Panc1 (cell line): ENCODE data around the gene MORN1. TPM values are rescaled to one million over a fixed set of nuclear protein-coding genes. Genes with fewer than 3 reads are reported as not detected.

Experiments
- ATAC-seq: fragments of 200-7000 bp; cut with Tn5 transposase; 2 replicates; pipeline ENCODE4 v1.9.1; 2020; ENCODE audit warnings: mild to moderate bottlenecking, moderate library complexity
- BruUV-seq: library from RNA; stranded (reverse); fragments of 400-500 nt; replicated peaks from 2 replicates; lab custom pipeline; 2021; lab: Mats Ljungman, UMichigan
- CTCF ChIA-PET: fragments of 300-600 bp; sonication (Branson Sonifier 250); formaldehyde crosslinking; loops from one replicate; lab custom pipeline; 2022; ENCODE audit warnings: antibody characterized with exemption; lab: Charles Lee
- POLR2A ChIA-PET: fragments of 300-600 bp; sonication (Branson Sonifier 250); formaldehyde crosslinking; loops from one replicate; lab custom pipeline; 2022; ENCODE audit warnings: antibody characterized with exemption; lab: Charles Lee
- DNase-seq: peaks from one replicate; pipeline ENCODE4 v3.0.0-alpha.2; 2010; ENCODE audit warnings: low read depth, low spot score
- H3K27ac ChIP-seq: 2 replicates; pipeline ENCODE4 v1.5.1; 2011; ENCODE audit warnings: mild to moderate bottlenecking, low read length, inconsistent platforms
- H3K27me3 ChIP-seq: fragments of 200-500 bp; sonication (Bioruptor generic); 2 replicates; pipeline ENCODE4 v1.6.0; 2014; ENCODE audit warnings: low read length, inconsistent platforms; ENCODE audit not compliant: control insufficient read depth, insufficient read depth
- H3K36me3 ChIP-seq: fragments of 200-500 bp; sonication (Bioruptor generic); 2 replicates; pipeline ENCODE4 v1.5.1; 2014; ENCODE audit warnings: inconsistent platforms, mild to moderate bottlenecking, low read length, moderate library complexity; ENCODE audit not compliant: control insufficient read depth, insufficient read depth
- H3K4me1 ChIP-seq: 2 replicates; pipeline ENCODE4 v1.5.1; 2011; ENCODE audit warnings: inconsistent platforms, mild to moderate bottlenecking, low read length, moderate library complexity; ENCODE audit not compliant: control insufficient read depth, insufficient read depth
- H3K4me3 ChIP-seq, 2 experiments: 2 replicates each; pipeline ENCODE4 v1.5.1; 2011 to 2012; ENCODE audit warnings: low read depth in 2 of 2, low read length in 2 of 2, mild to moderate bottlenecking in 2 of 2, inconsistent platforms in 1 of 2, moderate library complexity in 1 of 2
- H3K9me3 ChIP-seq: fragments of 200-500 bp; sonication (Bioruptor generic); 2 replicates; pipeline ENCODE4 v1.5.1; 2014; ENCODE audit warnings: low read depth, mild to moderate bottlenecking, inconsistent platforms, low read length, moderate library complexity; ENCODE audit not compliant: control insufficient read depth, insufficient read depth
- CTCF ChIP-seq: fragments of 450-650 bp; IDR thresholded peaks from 2 replicates; pipeline ENCODE4 v1.5.1; 2017; ENCODE audit warnings: mild to moderate bottlenecking
- POLR2AphosphoS5 ChIP-seq: IDR thresholded peaks from 2 replicates; pipeline ENCODE4 v1.6.1; 2012; ENCODE audit warnings: mild to moderate bottlenecking, low read depth, low read length, moderate library complexity
- REST ChIP-seq, 2 experiments: IDR thresholded peaks; 2 replicates each; pipeline ENCODE4 v1.6.1; 2011 to 2012; ENCODE audit warnings: low read depth in 2 of 2, control low read depth in 1 of 2, low read length in 1 of 2, mild to moderate bottlenecking in 1 of 2, moderate library complexity in 1 of 2; ENCODE audit not compliant: insufficient read depth in 1 of 2
- SIN3A ChIP-seq: IDR thresholded peaks from 2 replicates; pipeline ENCODE4 v1.6.1; 2012; ENCODE audit warnings: low read depth, mild to moderate bottlenecking, low read length, moderate library complexity, borderline replicate concordance; ENCODE audit not compliant: insufficient read depth
- TCF7L2 ChIP-seq: IDR thresholded peaks from 2 replicates; pipeline ENCODE4 v1.6.1; 2011; ENCODE audit warnings: mild to moderate bottlenecking, low read depth, low read length, inconsistent platforms
- in situ Hi-C: cut with HindIII; loops from 2 replicates; pipeline ENCODE4 v1.10.0; 2016; ENCODE audit warnings: low sequenced_read_pairs, low pct_unique_long_range_greater_than_20kb
- intact Hi-C: fragments of 100-400 bp; cut with micrococcal nuclease; formaldehyde crosslinking; loops from one replicate; pipeline ENCODE4 v1.10.0; 2022; ENCODE audit not compliant: unreplicated experiment
- total RNA-seq: library from RNA; stranded (reverse); gene quantifications from one replicate; pipeline ENCODE4 v1.2.1, GENCODE V29; 2021; ENCODE audit not compliant: unreplicated experiment

Gene MORN1
- total RNA-seq, 1 experiment from 2014 or later, result 21.3 TPM

GRCh38 chr1:2439369-2439768 is 48.0 kb upstream of the MORN1 start:
- no TSS peak for BruUV-seq
- ATAC-seq (no peak), DNase-seq (no peak)
- H3K9me3 ChIP-seq, result no peaks in the 10 kb centered on the region
- H3K4me3 ChIP-seq, result no peak overlapping the region
- in situ Hi-C loops (no loop called here), intact Hi-C loops (no loop called here)
- no peaks in the 10 kb centered on the region for H3K36me3 ChIP-seq
- CTCF ChIA-PET, result no interaction called here
- TF ChIP-seq POLR2AphosphoS5 (no peak), TCF7L2 (no peak), REST (IDR thresholded peaks at IDR 0.05; ENCODE audit: insufficient read depth in 1 of 2, low read depth in 2 of 2, low read length in 1 of 2) (no peak)
- POLR2A ChIA-PET, result interaction anchor here (0.7 kb wide), 1 partner anchor 30 kb away, joined by 7 read pairs; no protein-coding TSS in a partner anchor
- H3K4me1 ChIP-seq, result peaks cover 18% of the 10 kb centered on the region
- no peaks in the 10 kb centered on the region for H3K27me3 ChIP-seq
- H3K27ac ChIP-seq, result no peak overlapping the region

GRCh38 chr1:2438641-2439040 is 47.3 kb upstream of the MORN1 start:
- no TSS peak for BruUV-seq
- H3K36me3 ChIP-seq, result no peaks in the 10 kb centered on the region
- no peaks in the 10 kb centered on the region for H3K9me3 ChIP-seq
- no peak overlapping the region for H3K4me3 ChIP-seq
- no peak for DNase-seq
- intact Hi-C loops (no loop called here), in situ Hi-C loops (no loop called here)
- no peak for TF ChIP-seq SIN3A
- no peak for TF ChIP-seq REST (IDR thresholded peaks at IDR 0.05; ENCODE audit: insufficient read depth in 1 of 2, low read depth in 2 of 2, low read length in 1 of 2)
- no peak for TF ChIP-seq CTCF
- TF ChIP-seq POLR2AphosphoS5, result no peak
- no peak for TF ChIP-seq TCF7L2
- POLR2A ChIA-PET, result no interaction called here
- no peaks in the 10 kb centered on the region for H3K27me3 ChIP-seq
- no peak for ATAC-seq
- no peak overlapping the region for H3K27ac ChIP-seq
- peaks cover 18% of the 10 kb centered on the region for H3K4me1 ChIP-seq
- CTCF ChIA-PET, result no interaction called here
